Measurements from ENCODE around the gene SYT4.

GRCh38 chr18:43267818-43268217, 9.5 kb downstream of the SYT4 start:
- TF ChIP-seq GATA2 (IDR thresholded peaks at IDR 0.05; ENCODE audit: low read depth, low read length), result no peak
- TF ChIP-seq GATA3 (IDR thresholded peaks at IDR 0.05; ENCODE audit: low read depth, low read length), result no peak

All from SH-SY5Y (cell line).